HUES64 (cell line): ENCODE measurements around the gene GTF2F2.
"Not testable (repeated sequence)": the region's sequence is repeated elsewhere in the genome, so short reads cannot be mapped to it uniquely, and the experiment has no call there.

Source experiments
- H3K27ac ChIP-seq: 2 replicates; pipeline ENCODE4 v1.7.0; 2013; ENCODE audit warnings: low read depth, low read length, inconsistent platforms
- H3K27me3 ChIP-seq: 2 replicates; pipeline ENCODE4 v1.6.1; 2013; ENCODE audit warnings: mild to moderate bottlenecking, low read length; ENCODE audit not compliant: insufficient read depth
- H3K36me3 ChIP-seq: 2 replicates; pipeline ENCODE4 v1.6.1; 2013; ENCODE audit warnings: mild to moderate bottlenecking, low read length; ENCODE audit not compliant: insufficient read depth
- H3K4me1 ChIP-seq: 2 replicates; pipeline ENCODE4 v1.6.1; 2013; ENCODE audit warnings: mild to moderate bottlenecking, low read length, moderate library complexity; ENCODE audit not compliant: insufficient read depth
- H3K4me3 ChIP-seq: 2 replicates; pipeline ENCODE4 v1.5.1; 2013; ENCODE audit warnings: mild to moderate bottlenecking, low read length, moderate library complexity
- H3K9ac ChIP-seq: 2 replicates; pipeline ENCODE4 v1.6.1; 2013; ENCODE audit warnings: mild to moderate bottlenecking, low read depth, low read length
- H3K9me3 ChIP-seq: 2 replicates; pipeline ENCODE4 v1.6.1; 2013; ENCODE audit warnings: low read depth, low read length; ENCODE audit not compliant: insufficient read depth
- WGBS: fragments of 150-250, 120-280 bp; methylation state at CpG from one replicate; pipeline ENCODE4 v1.1.7; 2013; ENCODE audit warnings: missing lambda C conversion rate; 5-methylcytosine and 5-hydroxymethylcytosine counted together

Gene GTF2F2

GRCh38 chr13:45292176-45292575 lies 171.9 kb downstream of the GTF2F2 start:
- no peak overlapping the region for H3K27ac ChIP-seq
- no peak overlapping the region for H3K9ac ChIP-seq
- WGBS: no CpG with 5 or more reads among the region's 1 CpG

GRCh38 chr13:45295536-45295935 lies 175.2 kb downstream of the GTF2F2 start:
- Histone ChIP-seq H3K27me3 (no peaks in the 10 kb centered on the region), H3K27ac (no peak overlapping the region), H3K4me3 (no peak overlapping the region), H3K9ac (no peak overlapping the region), H3K36me3 (no peaks in the 10 kb centered on the region), H3K9me3 (no peaks in the 10 kb centered on the region), H3K4me1 (no peaks in the 10 kb centered on the region)
- WGBS: 85% methylated on average over 7 of the region's 7 CpGs

More at GRCh38 chr13:45292176-45292575, 171.9 kb downstream of the GTF2F2 start:
- no peaks in the 10 kb centered on the region for H3K9me3 ChIP-seq
- H3K36me3 ChIP-seq: peaks cover 3% of the 10 kb centered on the region; the same call in 1 of the 2 replicates
- H3K27me3 ChIP-seq: no peaks in the 10 kb centered on the region
- no peak overlapping the region for H3K4me3 ChIP-seq
- H3K4me1 ChIP-seq: no peaks in the 10 kb centered on the region

GRCh38 chr13:45296259-45296658 lies 175.9 kb downstream of the GTF2F2 start:
- Histone ChIP-seq H3K9ac (no peak overlapping the region), H3K9me3 (no peaks in the 10 kb centered on the region), H3K27ac (no peak overlapping the region), H3K4me3 (no peak overlapping the region), H3K27me3 (no peaks in the 10 kb centered on the region), H3K36me3 (no peaks in the 10 kb centered on the region), H3K4me1 (no peaks in the 10 kb centered on the region)

- no peaks in the 10 kb centered on the region for H3K9me3 ChIP-seq
- H3K36me3 ChIP-seq: no peaks in the 10 kb centered on the region
- H3K27me3 ChIP-seq: no peaks in the 10 kb centered on the region
- H3K27ac ChIP-seq: no peak overlapping the region
- H3K4me1 ChIP-seq: peaks cover 3% of the 10 kb centered on the region; the same call in 1 of the 2 replicates
- 90% methylated on average over 7 of the region's 7 CpGs for WGBS
- no peak overlapping the region for H3K4me3 ChIP-seq
- H3K9ac ChIP-seq: no peak overlapping the region
Measured at GRCh38 chr13:45297456-45298205, 177.3 kb downstream of the GTF2F2 start.

- H3K4me3 ChIP-seq: no peak overlapping the region
- 86% methylated on average over 2 of the region's 2 CpGs for WGBS
- no peak overlapping the region for H3K9ac ChIP-seq
- H3K9me3 ChIP-seq: no peaks in the 10 kb centered on the region
- H3K36me3 ChIP-seq: no peaks in the 10 kb centered on the region
- peaks cover 9% of the 10 kb centered on the region; the same call in 1 of the 2 replicates for H3K4me1 ChIP-seq
- no peak overlapping the region for H3K27ac ChIP-seq
- no peaks in the 10 kb centered on the region for H3K27me3 ChIP-seq
Measured at GRCh38 chr13:45298206-45298505, 177.8 kb downstream of the GTF2F2 start.

GRCh38 chr13:45298550-45298949 lies 178.2 kb downstream of the GTF2F2 start:
- not testable (repeated sequence) for H3K9me3 ChIP-seq, H3K4me3 ChIP-seq, H3K27ac ChIP-seq, H3K36me3 ChIP-seq, H3K9ac ChIP-seq, H3K27me3 ChIP-seq
- WGBS: 94% methylated on average over 3 of the region's 3 CpGs
- peaks cover 11% of the 10 kb centered on the region; the same call in 1 of the 2 replicates for H3K4me1 ChIP-seq

GRCh38 chr13:45299194-45299593 lies 178.9 kb downstream of the GTF2F2 start:
- Histone ChIP-seq H3K27me3 (no peaks in the 10 kb centered on the region), H3K4me3 (no peak overlapping the region), H3K9ac (no peak overlapping the region), H3K9me3 (no peaks in the 10 kb centered on the region), H3K27ac (no peak overlapping the region), H3K36me3 (no peaks in the 10 kb centered on the region), H3K4me1 (peaks cover 11% of the 10 kb centered on the region; the same call in 1 of the 2 replicates)
- 88% methylated on average over 3 of the region's 3 CpGs for WGBS

GRCh38 chr13:45300190-45300985 lies 180.1 kb downstream of the GTF2F2 start:
- 89% methylated on average over 6 of the region's 9 CpGs for WGBS
- Histone ChIP-seq H3K27me3 (no peaks in the 10 kb centered on the region), H3K36me3 (no peaks in the 10 kb centered on the region), H3K9me3 (no peaks in the 10 kb centered on the region), H3K4me1 (peaks cover 11% of the 10 kb centered on the region; the same call in 1 of the 2 replicates), H3K27ac (no peak overlapping the region), H3K4me3 (no peak overlapping the region), H3K9ac (no peak overlapping the region)

- 88% methylated on average over 11 of the region's 11 CpGs for WGBS
- Histone ChIP-seq H3K9ac (no peak overlapping the region), H3K9me3 (no peaks in the 10 kb centered on the region), H3K36me3 (no peaks in the 10 kb centered on the region), H3K27me3 (no peaks in the 10 kb centered on the region), H3K4me3 (no peak overlapping the region), H3K27ac (no peak overlapping the region), H3K4me1 (peaks cover 11% of the 10 kb centered on the region; the same call in 1 of the 2 replicates)
Measured at GRCh38 chr13:45301263-45301662, 181.0 kb downstream of the GTF2F2 start.

- no peaks in the 10 kb centered on the region for H3K27me3 ChIP-seq
- 37% methylated on average over 3 of the region's 3 CpGs for WGBS
- H3K36me3 ChIP-seq: no peaks in the 10 kb centered on the region
- peaks cover 11% of the 10 kb centered on the region; the same call in 1 of the 2 replicates for H3K4me1 ChIP-seq
- no peak overlapping the region for H3K4me3 ChIP-seq
- no peak overlapping the region for H3K9ac ChIP-seq
- no peaks in the 10 kb centered on the region for H3K9me3 ChIP-seq
- no peak overlapping the region for H3K27ac ChIP-seq
Measured at GRCh38 chr13:45302507-45302906, 182.2 kb downstream of the GTF2F2 start.

- peaks cover 11% of the 10 kb centered on the region; the same call in 1 of the 2 replicates for H3K4me1 ChIP-seq
- H3K4me3 ChIP-seq: no peak overlapping the region
- WGBS: 88% methylated on average over 2 of the region's 2 CpGs
- no peaks in the 10 kb centered on the region for H3K36me3 ChIP-seq
- no peaks in the 10 kb centered on the region for H3K9me3 ChIP-seq
- H3K27me3 ChIP-seq: no peaks in the 10 kb centered on the region
- no peak overlapping the region for H3K9ac ChIP-seq
- no peak overlapping the region for H3K27ac ChIP-seq
Measured at GRCh38 chr13:45303026-45303425, 182.7 kb downstream of the GTF2F2 start.
